WI38 (cell line): ENCODE results near the gene MDFI.

ENCODE experiments used
- H3K4me3 ChIP-seq: 2 replicates; pipeline ENCODE4 v1.5.1; 2011; ENCODE audit warnings: low read depth, mild to moderate bottlenecking, control low read depth, low read length
- CTCF ChIP-seq: IDR thresholded peaks from 2 replicates; pipeline ENCODE4 v1.5.1; 2012; ENCODE audit warnings: low read depth, mild to moderate bottlenecking, control low read depth, low read length

MDFI gene

GRCh38 chr6:41672816-41673703 lies 34.8 kb downstream of the MDFI start:
- no peak overlapping the region for H3K4me3 ChIP-seq
- TF ChIP-seq CTCF, result no peak

- TF ChIP-seq CTCF, result no peak
Observed at GRCh38 chr6:41673704-41674000, 35.4 kb downstream of the MDFI start.

GRCh38 chr6:41674231-41675000 lies 36.1 kb downstream of the MDFI start:
- no peak for TF ChIP-seq CTCF
- H3K4me3 ChIP-seq, result no peak overlapping the region

More at GRCh38 chr6:41673704-41674000, 35.4 kb downstream of the MDFI start:
- H3K4me3 ChIP-seq, result no peak overlapping the region

GRCh38 chr6:41675176-41675775 lies 37.0 kb downstream of the MDFI start:
- no peak for TF ChIP-seq CTCF
- H3K4me3 ChIP-seq, result no peak overlapping the region

- no peak for TF ChIP-seq CTCF
- no peak overlapping the region for H3K4me3 ChIP-seq
Observed at GRCh38 chr6:41675992-41676391, 37.7 kb downstream of the MDFI start.

- no peak for TF ChIP-seq CTCF
- no peak overlapping the region for H3K4me3 ChIP-seq
Observed at GRCh38 chr6:41676431-41676830, 38.2 kb downstream of the MDFI start.
